HG02571 (cell line): ENCODE measurements around the gene ATAD2B.

Experiments used
- ATAC-seq: cut with Tn5 transposase; IDR thresholded peaks from one replicate; pipeline ENCODE4 v1.9.1; 2021; ENCODE audit warnings: mild to moderate bottlenecking, moderate library complexity; ENCODE audit not compliant: unreplicated experiment

The ATAD2B gene

GRCh38 chr2:23915327-23915726, 11.6 kb downstream of the ATAD2B start:
- no peak for ATAC-seq

GRCh38 chr2:23912054-23912453, 14.9 kb downstream of the ATAD2B start:
- no peak for ATAC-seq

GRCh38 chr2:23905155-23905554, 21.8 kb downstream of the ATAD2B start:
- no peak for ATAC-seq

GRCh38 chr2:23904692-23905091, 22.2 kb downstream of the ATAD2B start:
- ATAC-seq: no peak

- ATAC-seq: no peak
Observed at GRCh38 chr2:23904215-23904614, 22.7 kb downstream of the ATAD2B start.

- no peak for ATAC-seq
Observed at GRCh38 chr2:23903034-23903433, 23.9 kb downstream of the ATAD2B start.

- no peak for ATAC-seq
Observed at GRCh38 chr2:23901966-23902846, 24.7 kb downstream of the ATAD2B start.

- no peak for ATAC-seq
Observed at GRCh38 chr2:23900541-23901322, 26.2 kb downstream of the ATAD2B start.

GRCh38 chr2:23900133-23900532, 26.8 kb downstream of the ATAD2B start:
- no peak for ATAC-seq

- ATAC-seq: no peak
Observed at GRCh38 chr2:23871206-23871605, 55.7 kb downstream of the ATAD2B start.

GRCh38 chr2:23867449-23867848, 59.5 kb downstream of the ATAD2B start:
- no peak for ATAC-seq

- ATAC-seq: no peak
Observed at GRCh38 chr2:23862716-23863426, 64.1 kb downstream of the ATAD2B start.

GRCh38 chr2:23861952-23862351, 65.0 kb downstream of the ATAD2B start:
- no peak for ATAC-seq

GRCh38 chr2:23859983-23860382, 66.9 kb downstream of the ATAD2B start:
- ATAC-seq: no peak

- ATAC-seq: no peak
Observed at GRCh38 chr2:23859234-23859633, 67.7 kb downstream of the ATAD2B start.

GRCh38 chr2:23850564-23851256, 76.2 kb downstream of the ATAD2B start:
- no peak for ATAC-seq

- ATAC-seq: no peak
Observed at GRCh38 chr2:23844905-23845304, 82.0 kb downstream of the ATAD2B start.

GRCh38 chr2:23843051-23843976, 83.6 kb downstream of the ATAD2B start:
- no peak for ATAC-seq

- ATAC-seq: no peak
Observed at GRCh38 chr2:23839919-23840578, 86.9 kb downstream of the ATAD2B start.
